ENCODE data around the gene G0S2.

Gene G0S2

DNA sequence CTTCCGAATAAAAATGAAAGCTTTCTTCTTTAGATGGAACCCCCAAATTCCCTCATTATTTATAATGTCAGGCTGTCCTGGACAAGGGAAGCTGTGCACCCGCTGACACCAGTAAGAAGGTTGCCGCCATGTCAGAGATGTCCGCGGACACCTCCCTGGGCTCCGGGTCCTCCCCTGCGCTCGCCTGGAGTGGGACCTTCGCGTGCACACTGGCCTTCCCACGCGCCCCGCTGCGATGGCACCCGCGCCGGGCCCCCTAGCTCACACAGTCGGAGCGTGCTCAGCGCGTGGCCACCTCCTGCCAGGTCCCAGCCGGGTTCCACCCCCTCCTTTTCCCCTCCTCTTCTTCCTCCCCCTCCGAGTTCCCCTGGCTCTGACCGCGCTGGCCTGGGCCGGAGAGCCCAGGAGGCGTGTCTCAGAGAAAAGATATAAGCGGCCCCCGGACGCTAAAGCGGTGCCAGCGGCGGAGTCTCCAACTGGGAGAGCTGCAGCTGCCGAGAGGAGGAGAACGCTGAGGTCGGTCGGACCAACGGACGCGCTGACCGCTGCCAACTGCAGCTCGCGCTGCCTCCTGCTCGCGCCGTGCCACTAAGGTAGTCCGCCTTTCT lies at the start of gene G0S2 (continued):
- TF ChIP-seq RBAK (tag by site-specific recombination; IDR thresholded peaks at IDR 0.05) (no peak), ZNF391 (tag by site-specific recombination; IDR thresholded peaks at IDR 0.05; ENCODE audit: borderline replicate concordance, low read depth) (no peak), ZNF274 (IDR thresholded peaks at IDR 0.05; ENCODE audit: low read length) (no peak), ZNF274 (tag by site-specific recombination; IDR thresholded peaks at IDR 0.05; ENCODE audit: borderline replicate concordance) (no peak), ZBTB8A (tag by site-specific recombination; IDR thresholded peaks at IDR 0.05) (no peak), OVOL3 (tag by site-specific recombination; IDR thresholded peaks at IDR 0.05) (no peak), SCRT1 (tag by site-specific recombination; IDR thresholded peaks at IDR 0.05; ENCODE audit: borderline replicate concordance) (no peak), ZNF426 (tag by site-specific recombination; IDR thresholded peaks at IDR 0.05) (no peak), TCF7L2 (IDR thresholded peaks at IDR 0.05; ENCODE audit: borderline replicate concordance, low read depth, low read length) (no peak), ZNF155 (tag by site-specific recombination; IDR thresholded peaks at IDR 0.05) (no peak), ZNF214 (tag by site-specific recombination; IDR thresholded peaks at IDR 0.05; ENCODE audit: borderline replicate concordance) (no peak), ZNF223 (tag by site-specific recombination; IDR thresholded peaks at IDR 0.05) (no peak), CTCF (tag by site-specific recombination; IDR thresholded peaks at IDR 0.05) (no peak), ZNF692 (tag by site-specific recombination; IDR thresholded peaks at IDR 0.05) (peak; percentile 80), ZSCAN30 (tag by site-specific recombination; IDR thresholded peaks at IDR 0.05) (no peak), GLIS2 (tag by site-specific recombination; IDR thresholded peaks at IDR 0.05) (peak; percentile 96), YY1 (tag by site-specific recombination; IDR thresholded peaks at IDR 0.05) (no peak), ZNF157 (tag by site-specific recombination; IDR thresholded peaks at IDR 0.05) (no peak), ZNF596 (tag by site-specific recombination; IDR thresholded peaks at IDR 0.05) (no peak), ZNF302 (tag by site-specific recombination; IDR thresholded peaks at IDR 0.05; ENCODE audit: low read depth) (no peak), ZNF747 (tag by site-specific recombination; IDR thresholded peaks at IDR 0.05) (no peak), ZNF658 (tag by site-specific recombination; IDR thresholded peaks at IDR 0.05) (no peak), ZNF18 (tag by site-specific recombination; IDR thresholded peaks at IDR 0.05) (0 out of 2 replicates have a peak, but pooled peaks have one; percentile 15), ZBTB44 (tag by site-specific recombination; IDR thresholded peaks at IDR 0.05) (no peak), ZFP37 (tag by site-specific recombination; IDR thresholded peaks at IDR 0.05) (no peak), ZNF701 (tag by site-specific recombination; IDR thresholded peaks at IDR 0.05) (no peak), KLF7 (tag by site-specific recombination; IDR thresholded peaks at IDR 0.05; ENCODE audit: borderline replicate concordance) (no peak), KLF16 (tag by site-specific recombination; IDR thresholded peaks at IDR 0.05) (peak; percentile 68; the same call in 1 of the 2 replicates), ZNF10 (tag by site-specific recombination; IDR thresholded peaks at IDR 0.05) (no peak), ZNF514 (tag by site-specific recombination; IDR thresholded peaks at IDR 0.05) (no peak), ZSCAN4 (tag by site-specific recombination; IDR thresholded peaks at IDR 0.05) (no peak), PRDM1 (tag by site-specific recombination; IDR thresholded peaks at IDR 0.05) (no peak)
- TF ChIP-seq, protein P1, sequence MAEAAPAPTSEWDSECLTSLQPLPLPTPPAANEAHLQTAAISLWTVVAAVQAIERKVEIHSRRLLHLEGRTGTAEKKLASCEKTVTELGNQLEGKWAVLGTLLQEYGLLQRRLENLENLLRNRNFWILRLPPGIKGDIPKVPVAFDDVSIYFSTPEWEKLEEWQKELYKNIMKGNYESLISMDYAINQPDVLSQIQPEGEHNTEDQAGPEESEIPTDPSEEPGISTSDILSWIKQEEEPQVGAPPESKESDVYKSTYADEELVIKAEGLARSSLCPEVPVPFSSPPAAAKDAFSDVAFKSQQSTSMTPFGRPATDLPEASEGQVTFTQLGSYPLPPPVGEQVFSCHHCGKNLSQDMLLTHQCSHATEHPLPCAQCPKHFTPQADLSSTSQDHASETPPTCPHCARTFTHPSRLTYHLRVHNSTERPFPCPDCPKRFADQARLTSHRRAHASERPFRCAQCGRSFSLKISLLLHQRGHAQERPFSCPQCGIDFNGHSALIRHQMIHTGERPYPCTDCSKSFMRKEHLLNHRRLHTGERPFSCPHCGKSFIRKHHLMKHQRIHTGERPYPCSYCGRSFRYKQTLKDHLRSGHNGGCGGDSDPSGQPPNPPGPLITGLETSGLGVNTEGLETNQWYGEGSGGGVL (tag by site-specific recombination; IDR thresholded peaks at IDR 0.05), result peak; percentile 98
